IMR-90 (cell line): ENCODE data around the gene IL16. TPM values are rescaled to one million over a fixed set of nuclear protein-coding genes. Genes with fewer than 3 reads are reported as not detected.

Experiments used
- ATAC-seq: fragments of 200-7000 bp; cut with Tn5 transposase; 2 replicates; pipeline ENCODE4 v1.9.1; 2020; ENCODE audit warnings: low read depth, mild to moderate bottlenecking, moderate library complexity
- BruUV-seq: library from RNA; stranded (reverse); fragments of 400-500 nt; replicated peaks from 2 replicates; lab custom pipeline; 2021; lab: Mats Ljungman, UMichigan
- CTCF ChIA-PET: fragments of 300-600 bp; formaldehyde crosslinking; extraction: SDS; loops from one replicate; lab custom pipeline; 2021; ENCODE audit warnings: antibody characterized with exemption; lab: Yijun Ruan, JAX
- POLR2A ChIA-PET: fragments of 300-600 bp; sonication (Branson Sonifier 250); formaldehyde crosslinking; loops from one replicate; lab custom pipeline; 2022; ENCODE audit warnings: antibody characterized with exemption; ENCODE audit not compliant: unreplicated experiment; lab: Charles Lee
- DNase-seq: peaks from one replicate; pipeline ENCODE4 v3.0.0; 2013
- H2AFZ ChIP-seq: replicated peaks from 2 replicates; pipeline ENCODE3; 2013; ENCODE audit warnings: low read length, mild to moderate bottlenecking; ENCODE audit not compliant: poor library complexity
- H2AK5ac ChIP-seq: 2 replicates; pipeline ENCODE4 v1.6.1; 2013; ENCODE audit warnings: low read depth, low read length, inconsistent platforms
- H2AK9ac ChIP-seq: replicated peaks from 2 replicates; pipeline ENCODE3; 2013; ENCODE audit warnings: mild to moderate bottlenecking, low read depth, low read length, moderate library complexity; ENCODE audit not compliant: poor library complexity
- H2BK120ac ChIP-seq: 2 replicates; pipeline ENCODE4 v1.6.1; 2013; ENCODE audit warnings: low read depth, low read length, inconsistent platforms
- H2BK15ac ChIP-seq: 3 replicates; pipeline ENCODE4 v1.6.1; 2013; ENCODE audit warnings: low read depth, low read length, inconsistent platforms
- H2BK20ac ChIP-seq: 2 replicates; pipeline ENCODE4 v1.6.1; 2013; ENCODE audit warnings: low read depth, mild to moderate bottlenecking, inconsistent platforms, low read length, moderate library complexity
- H2BK5ac ChIP-seq: 2 replicates; pipeline ENCODE4 v1.6.1; 2013; ENCODE audit warnings: mild to moderate bottlenecking, low read depth, low read length, inconsistent platforms; ENCODE audit not compliant: poor library complexity, severe bottlenecking
- H3K14ac ChIP-seq: replicated peaks from 2 replicates; pipeline ENCODE4 v1.6.1; 2013; ENCODE audit warnings: low read depth, low read length, inconsistent platforms
- H3K18ac ChIP-seq: 2 replicates; pipeline ENCODE4 v1.6.1; 2013; ENCODE audit warnings: low read depth, low read length, control low read depth
- H3K23ac ChIP-seq: 2 replicates; pipeline ENCODE4 v1.6.1; 2013; ENCODE audit warnings: low read depth, low read length, inconsistent platforms
- H3K27ac ChIP-seq: 2 replicates; pipeline ENCODE4 v1.5.1; 2013; ENCODE audit warnings: mild to moderate bottlenecking, control low read depth, low read length; ENCODE audit not compliant: insufficient read depth
- H3K27me3 ChIP-seq: 2 replicates; pipeline ENCODE4 v1.6.1; 2013; ENCODE audit warnings: low read length; ENCODE audit not compliant: control insufficient read depth, insufficient read depth
- H3K36me3 ChIP-seq: 2 replicates; pipeline ENCODE4 v1.6.1; 2013; ENCODE audit warnings: low read length, mixed read lengths; ENCODE audit not compliant: control insufficient read depth, insufficient read depth
- H3K4ac ChIP-seq: 2 replicates; pipeline ENCODE4 v1.6.1; 2013; ENCODE audit warnings: low read depth, low read length, inconsistent platforms
- H3K4me1 ChIP-seq: 2 replicates; pipeline ENCODE4 v1.6.1; 2013; ENCODE audit warnings: low read length, mixed read lengths; ENCODE audit not compliant: control insufficient read depth, insufficient read depth
- H3K4me2 ChIP-seq: 2 replicates; pipeline ENCODE4 v1.6.1; 2013; ENCODE audit warnings: low read depth, mild to moderate bottlenecking, control low read depth, low read length, moderate library complexity
- H3K4me3 ChIP-seq: 2 replicates; pipeline ENCODE4 v1.5.1; 2013; ENCODE audit warnings: low read depth, mild to moderate bottlenecking, control low read depth, low read length, moderate library complexity; ENCODE audit not compliant: insufficient read depth
- H3K56ac ChIP-seq: 2 replicates; pipeline ENCODE4 v1.6.1; 2013; ENCODE audit warnings: low read length, inconsistent platforms; ENCODE audit not compliant: insufficient read depth; ENCODE audit errors: extremely low read depth
- H3K79me1 ChIP-seq, 2 experiments: 2 replicates each; pipeline ENCODE4 v1.6.1; 2013; ENCODE audit warnings: low read length in 2 of 2, inconsistent platforms in 1 of 2, low read depth in 1 of 2
- H3K9ac ChIP-seq: 2 replicates; pipeline ENCODE4 v1.6.1; 2013; ENCODE audit warnings: low read depth, low read length, control low read depth
- H3K9me1 ChIP-seq: 2 replicates; pipeline ENCODE4 v1.6.1; 2013; ENCODE audit warnings: low read length, inconsistent platforms; ENCODE audit not compliant: insufficient read depth
- H3K9me3 ChIP-seq: 2 replicates; pipeline ENCODE4 v1.6.1; 2013; ENCODE audit warnings: low read length; ENCODE audit not compliant: control insufficient read depth, insufficient read depth
- H4K20me1 ChIP-seq: 2 replicates; pipeline ENCODE4 v1.6.1; 2013; ENCODE audit warnings: low read length, inconsistent platforms; ENCODE audit not compliant: insufficient read depth
- H4K5ac ChIP-seq: 2 replicates; pipeline ENCODE4 v1.6.1; 2013; ENCODE audit warnings: mild to moderate bottlenecking, low read depth, low read length, control low read depth
- H4K8ac ChIP-seq, 2 experiments: 2 replicates each; pipeline ENCODE4 v1.6.1; 2013; ENCODE audit warnings: low read depth in 2 of 2, low read length in 2 of 2, control low read depth in 1 of 2, inconsistent platforms in 1 of 2
- H4K91ac ChIP-seq: 2 replicates; pipeline ENCODE4 v1.6.1; 2013; ENCODE audit warnings: low read depth, low read length, inconsistent platforms; ENCODE audit not compliant: insufficient read depth
- BHLHE40 ChIP-seq: fragments of 150-350 bp; IDR thresholded peaks from 2 replicates; pipeline ENCODE4 v1.6.1; 2016; ENCODE audit warnings: mild to moderate bottlenecking, low read depth, low read length
- CEBPB ChIP-seq: IDR thresholded peaks from 2 replicates; pipeline ENCODE4 v1.6.1; 2012; ENCODE audit warnings: low read depth, low read length, improper control_type of control experiment
- CHD1 ChIP-seq: IDR thresholded peaks from 2 replicates; pipeline ENCODE4 v1.6.1; 2012; ENCODE audit warnings: low read depth, low read length, improper control_type of control experiment
- CTCF ChIP-seq: conservative IDR thresholded peaks from 2 replicates; pipeline ENCODE4 v1.5.1; 2012; ENCODE audit warnings: mild to moderate bottlenecking, low read depth, low read length, improper control_type of control experiment
- ELK1 ChIP-seq: fragments of 150-350 bp; IDR thresholded peaks from 2 replicates; pipeline ENCODE4 v1.6.1; 2016; ENCODE audit warnings: low read depth, mild to moderate bottlenecking, low read length, moderate library complexity, borderline replicate concordance
- FOS ChIP-seq: fragments of 150-350 bp; IDR thresholded peaks from 2 replicates; pipeline ENCODE4 v1.6.1; 2016; ENCODE audit warnings: low read depth, low read length
- MAFK ChIP-seq: IDR thresholded peaks from 2 replicates; pipeline ENCODE4 v1.6.1; 2012; ENCODE audit warnings: low read depth, low read length, improper control_type of control experiment
- MAZ ChIP-seq: IDR thresholded peaks from 2 replicates; pipeline ENCODE4 v1.6.1; 2012; ENCODE audit warnings: low read depth, mild to moderate bottlenecking, low read length, improper control_type of control experiment, moderate library complexity, borderline replicate concordance
- MXI1 ChIP-seq: IDR thresholded peaks from 2 replicates; pipeline ENCODE4 v1.6.1; 2012; ENCODE audit warnings: low read depth, mild to moderate bottlenecking, low read length, moderate library complexity, borderline replicate concordance
- NFE2L2 ChIP-seq: fragments of 150-350 bp; IDR thresholded peaks from 2 replicates; pipeline ENCODE4 v1.6.1; 2016; ENCODE audit warnings: low read depth, mild to moderate bottlenecking, low read length
- POLR2A ChIP-seq: IDR thresholded peaks from 2 replicates; pipeline ENCODE4 v1.6.1; 2012; ENCODE audit warnings: mild to moderate bottlenecking, low read depth, low read length
- RAD21 ChIP-seq: IDR thresholded peaks from 2 replicates; pipeline ENCODE4 v1.6.1; 2012; ENCODE audit warnings: low read length, improper control_type of control experiment
- RCOR1 ChIP-seq: IDR thresholded peaks from 2 replicates; pipeline ENCODE4 v1.6.1; 2012; ENCODE audit warnings: mild to moderate bottlenecking, low read length, improper control_type of control experiment; ENCODE audit not compliant: insufficient replicate concordance
- RFX5 ChIP-seq: IDR thresholded peaks from 2 replicates; pipeline ENCODE4 v1.8.0; 2012; ENCODE audit warnings: low read depth, mild to moderate bottlenecking, low read length, moderate library complexity
- SMC3 ChIP-seq: fragments of 150-350 bp; IDR thresholded peaks from 2 replicates; pipeline ENCODE4 v1.6.1; 2016; ENCODE audit warnings: low read depth, mild to moderate bottlenecking, antibody characterized with exemption, low read length, moderate library complexity
- USF2 ChIP-seq: fragments of 150-350 bp; IDR thresholded peaks from 2 replicates; pipeline ENCODE4 v1.6.1; 2017; ENCODE audit warnings: mild to moderate bottlenecking, antibody characterized with exemption, low read length, low read depth
- WGBS, 2 experiments: methylation state at CpG; one replicate each; pipeline versions ENCODE4 v1.1.5 to v1.1.7; 2013; ENCODE audit warnings: missing lambda C conversion rate in 2 of 2; ENCODE audit not compliant: insufficient read length in 1 of 2; ENCODE audit errors: extremely low coverage in 2 of 2; 5-methylcytosine and 5-hydroxymethylcytosine counted together
- dilution Hi-C: fragments of 300-500 bp; cut with HindIII; formaldehyde crosslinking; loops from one replicate; pipeline ENCODE4 v1.14.3; 2018; ENCODE audit warnings: low sequenced_read_pairs; ENCODE audit not compliant: unreplicated experiment
- in situ Hi-C: fragments of 300-500 bp; cut with MboI; formaldehyde crosslinking; loops from 3 replicates; pipeline ENCODE4 v1.14.3; 2019; ENCODE audit warnings: low sequenced_read_pairs, inconsistent platforms, mixed read lengths
- intact Hi-C: fragments of 100-400 bp; cut with micrococcal nuclease; formaldehyde crosslinking; loops from 2 replicates; pipeline ENCODE4 v1.10.0; 2022
- polyA plus RNA-seq, 3 experiments: library from polyadenylated mRNA; depleted of rRNA; stranded (reverse); fragments of >200 nt; gene quantifications; 2 replicates each; pipeline ENCODE4 v1.2.3, GENCODE V29; 2012; ENCODE audit warnings: low replicate concordance in 1 of 3
- total RNA-seq: library from RNA; depleted of rRNA; stranded (reverse); fragments of >200 nt; gene quantifications from 2 replicates; pipeline ENCODE4 v1.2.3, GENCODE V29; 2012

Gene IL16
- total and polyA plus RNA-seq, 2 of the 4 experiments (the other 2 are of a cell fraction): 0.18 to 0.27 TPM

GRCh38 chr15:81321667-81322066 lies 125.0 kb downstream of the IL16 start:
- no peak overlapping the region for H4K91ac ChIP-seq
- H3K27ac ChIP-seq: no peak overlapping the region
- no peak overlapping the region for H2BK120ac ChIP-seq
- H3K4me1 ChIP-seq: peaks cover 17% of the 10 kb centered on the region
- H3K23ac ChIP-seq: no peak overlapping the region
- H2AK5ac ChIP-seq: no peak overlapping the region
- no peak overlapping the region for H4K8ac ChIP-seq
- POLR2A ChIA-PET: interaction anchor here (0.5 to 0.6 kb wide), 2 partner anchors 100 to 615 kb away, joined by 4 to 5 read pairs; no protein-coding TSS in a partner anchor
- no peak overlapping the region for H2BK5ac ChIP-seq
- BruUV-seq: no TSS peak
- CTCF ChIA-PET: interaction anchor here (0.6 kb wide), 1 partner anchor 302 kb away, joined by 7 read pairs; no protein-coding TSS in a partner anchor
- no peak for DNase-seq
- H3K9me3 ChIP-seq: no peaks in the 10 kb centered on the region
- H4K5ac ChIP-seq: no peak overlapping the region
- H2BK20ac ChIP-seq: no peak overlapping the region
- no peak overlapping the region for H3K4me3 ChIP-seq
- H4K20me1 ChIP-seq: no peaks in the 10 kb centered on the region
- no peak overlapping the region for H2AK9ac ChIP-seq
- H3K36me3 ChIP-seq: peaks cover 32% of the 10 kb centered on the region
- H3K14ac ChIP-seq: no peak overlapping the region
- peaks cover 12 to 34% of the 10 kb centered on the region in 2 experiments for H3K79me1 ChIP-seq
- H3K56ac ChIP-seq: no peak overlapping the region
- H3K4ac ChIP-seq: no peak overlapping the region
- no CpG with 5 or more reads among the region's 1 CpG for WGBS, 2 experiments
- H2AFZ ChIP-seq: no peak overlapping the region
- H2BK15ac ChIP-seq: no peak overlapping the region
- dilution Hi-C loops: no loop called here
- no peak overlapping the region for H3K18ac ChIP-seq
- H3K27me3 ChIP-seq: no peaks in the 10 kb centered on the region
- no peak for ATAC-seq
- intact Hi-C loops: no loop called here
- no peak overlapping the region; the same call in 1 of the 2 replicates for H3K4me2 ChIP-seq
- H3K9me1 ChIP-seq: peaks cover 10% of the 10 kb centered on the region
- in situ Hi-C loops: no loop called here
- no peak overlapping the region for H3K9ac ChIP-seq
- TF ChIP-seq RAD21 (no peak), MXI1 (no peak), CTCF (no peak), SMC3 (no peak), RCOR1 (no peak), MAFK (no peak), ELK1 (no peak), POLR2A (no peak), BHLHE40 (no peak), CHD1 (no peak), USF2 (no peak), CEBPB (no peak), NFE2L2 (no peak), RFX5 (no peak), FOS (no peak), MAZ (no peak)
